ENCODE data around the gene BMP3.

BMP3 gene

DNA sequence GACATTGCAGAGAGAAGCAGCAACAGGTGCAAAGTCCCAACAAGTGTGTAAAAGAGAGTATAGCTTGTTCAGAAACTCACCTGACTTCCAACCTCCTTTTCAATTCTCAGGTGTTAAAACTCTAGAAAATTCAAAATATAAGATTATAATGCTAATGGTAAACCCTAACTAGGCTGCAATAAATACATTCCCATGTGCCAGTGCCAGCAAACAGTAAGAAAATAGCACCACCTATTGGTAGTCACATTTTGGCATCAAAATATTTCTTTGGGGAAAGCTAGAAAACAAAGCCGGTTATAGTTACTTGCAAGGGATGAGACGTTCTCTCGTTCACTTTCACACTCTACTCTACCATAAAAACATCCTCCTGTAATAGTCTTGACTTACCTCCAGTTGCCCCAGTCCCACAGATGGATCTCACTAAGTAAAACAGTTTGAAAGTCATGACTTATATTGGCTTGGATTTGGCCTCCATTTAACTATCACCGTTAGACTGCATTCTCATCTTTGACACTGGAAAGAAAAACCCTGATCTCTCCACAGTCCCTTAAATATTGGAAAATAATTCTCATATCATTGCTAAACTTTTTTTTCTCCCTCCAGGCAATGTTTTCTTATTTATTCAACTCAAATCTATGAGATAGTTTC is 9.6 kb downstream of the BMP3 start:
- no peak for DNase-seq (ENCODE audit: low read depth in 2 of 2)

DNA sequence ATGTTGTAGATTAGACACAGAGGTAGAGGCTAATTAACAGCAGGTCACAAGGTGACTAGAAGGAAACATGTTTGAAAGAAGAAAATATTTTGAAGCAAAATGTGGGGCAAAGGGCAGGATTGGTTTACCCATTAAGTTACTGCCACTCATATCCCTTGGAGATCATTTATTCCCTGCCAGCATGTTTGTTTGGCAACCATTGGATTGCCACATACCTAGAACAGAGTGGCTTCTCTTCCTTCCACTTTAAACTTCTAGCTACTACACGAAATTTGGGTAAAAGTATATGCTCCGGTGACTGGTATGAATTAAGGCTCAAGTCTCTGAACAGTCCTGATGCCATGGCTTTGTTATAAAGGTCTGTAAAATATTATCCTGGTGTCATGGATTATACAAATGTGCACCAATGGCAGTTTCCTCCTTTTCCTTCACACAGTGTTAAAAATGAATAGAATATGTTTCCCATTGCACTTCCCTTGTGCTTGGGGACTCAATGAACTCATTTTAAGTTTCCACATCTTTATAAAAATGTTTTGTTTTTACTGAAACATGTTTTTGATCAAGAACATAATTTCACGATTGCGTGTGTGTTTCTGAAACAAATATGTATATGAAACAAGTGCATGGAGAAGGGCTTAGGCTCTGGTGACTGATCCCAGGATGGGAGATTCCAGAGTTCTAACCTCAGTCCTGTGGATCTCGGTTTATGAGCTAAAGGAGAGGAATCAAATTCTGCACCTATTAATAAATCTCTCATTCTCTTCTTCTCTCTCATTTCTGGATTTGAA is 12.3 kb downstream of the BMP3 start:
- no peak for DNase-seq (ENCODE audit: low read depth in 2 of 2)

DNA sequence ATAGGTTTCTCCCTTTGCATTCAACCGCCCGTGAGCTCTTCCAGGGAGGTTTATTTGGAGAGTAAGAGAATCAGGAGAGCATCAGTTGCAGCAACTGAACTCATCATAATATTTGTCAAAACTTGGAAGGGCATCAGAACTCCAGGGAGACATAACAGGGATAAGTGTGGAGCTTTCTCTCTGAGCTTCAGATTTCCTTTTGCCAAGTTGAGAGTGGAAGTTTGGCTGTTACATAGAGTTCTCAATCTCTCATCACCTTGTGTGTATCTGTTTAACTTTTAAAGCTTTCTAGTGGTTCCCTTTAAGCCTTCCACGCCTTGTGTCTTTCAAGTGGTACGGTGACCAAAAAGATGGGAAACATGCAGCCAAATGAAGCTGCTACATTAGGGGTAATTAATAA is 18.8 kb downstream of the BMP3 start:
- DNase-seq (ENCODE audit: low read depth in 2 of 2) = no peak

DNA sequence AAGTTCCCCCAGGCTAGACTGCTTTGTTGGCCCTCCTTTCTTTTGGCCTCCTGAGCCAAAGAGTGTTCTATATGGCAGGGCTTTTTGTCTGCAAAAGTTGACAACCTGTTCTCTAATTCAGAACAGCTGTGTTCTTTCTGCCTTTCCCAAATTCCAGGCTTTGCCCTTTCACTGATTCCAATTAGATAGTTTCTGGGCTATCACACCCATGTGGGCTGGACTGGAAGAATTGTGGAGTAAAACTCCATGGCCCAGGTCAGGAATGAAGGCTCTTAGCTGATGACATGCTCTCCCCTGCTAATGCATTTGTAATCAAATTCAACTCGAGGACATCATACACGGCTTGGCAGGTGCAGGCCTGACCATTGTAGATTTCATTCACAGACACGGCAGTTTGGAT is 19.4 kb downstream of the BMP3 start:
- DNase-seq (ENCODE audit: low read depth in 2 of 2) = no peak

DNA sequence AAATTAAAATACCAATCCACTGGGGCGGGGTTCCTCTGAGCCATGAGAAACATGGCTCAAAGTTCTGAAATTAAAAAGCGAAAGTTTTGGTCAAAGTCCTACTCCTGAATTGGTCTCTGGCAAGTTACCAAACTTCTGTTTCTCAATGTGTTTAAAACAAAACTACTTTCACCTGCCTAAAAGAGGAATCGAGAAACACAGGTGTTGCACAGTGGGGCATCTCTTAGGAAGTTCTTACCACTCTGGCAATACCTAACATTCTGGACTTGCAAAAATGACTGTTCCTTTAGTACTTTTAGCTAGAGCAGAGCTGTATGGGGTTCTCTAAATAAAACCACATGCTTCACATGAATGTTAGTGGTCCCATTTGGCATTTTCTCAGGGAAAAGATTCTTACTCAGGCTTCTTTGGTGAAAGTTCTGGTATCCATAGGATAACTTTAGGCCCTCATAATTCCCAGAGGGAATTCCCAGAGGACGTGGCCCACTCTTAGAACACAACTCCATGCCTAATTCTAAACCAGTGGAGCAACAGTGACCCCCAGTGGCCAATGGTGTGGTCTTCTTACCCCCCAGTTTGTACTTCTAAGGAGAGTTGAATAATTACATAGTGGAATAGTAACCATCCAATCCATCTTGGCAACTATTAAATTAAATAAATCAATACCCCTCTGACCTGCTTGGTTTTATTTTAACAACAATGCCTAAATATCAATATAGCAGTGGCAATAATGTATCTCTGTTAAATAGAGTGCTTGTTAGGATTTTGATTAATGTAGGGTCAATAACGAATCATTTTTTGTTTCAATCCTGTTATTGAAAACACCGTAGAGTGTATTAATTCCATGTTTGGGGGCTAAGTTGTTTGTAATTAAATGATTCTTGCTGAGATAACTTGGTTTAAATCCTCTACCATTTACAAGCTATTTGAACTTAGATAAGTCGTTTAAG is 21.9 kb downstream of the BMP3 start:
- DNase-seq (ENCODE audit: low read depth in 2 of 2) = peak; percentile 16 to 23

DNA sequence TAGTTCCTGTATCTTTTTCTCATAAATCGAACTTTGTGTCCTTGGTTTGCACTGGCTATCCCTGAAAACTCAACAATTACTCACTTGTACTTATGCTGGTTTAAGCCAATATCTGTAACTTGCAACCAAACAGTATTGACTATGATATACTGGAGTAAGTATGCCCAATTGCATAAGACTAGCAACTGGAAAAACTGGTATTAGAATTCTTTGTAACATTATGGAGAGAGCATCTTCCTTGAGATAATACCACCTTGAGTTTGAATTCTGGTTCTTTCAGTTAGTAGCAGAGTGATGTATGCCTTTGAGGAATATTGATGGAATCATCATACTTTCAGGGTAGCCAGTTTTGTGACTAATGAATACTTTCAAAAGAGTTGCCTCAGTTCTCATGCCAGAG is 28.1 kb downstream of the BMP3 start:
- no peak for DNase-seq (ENCODE audit: low read depth in 2 of 2)

DNA sequence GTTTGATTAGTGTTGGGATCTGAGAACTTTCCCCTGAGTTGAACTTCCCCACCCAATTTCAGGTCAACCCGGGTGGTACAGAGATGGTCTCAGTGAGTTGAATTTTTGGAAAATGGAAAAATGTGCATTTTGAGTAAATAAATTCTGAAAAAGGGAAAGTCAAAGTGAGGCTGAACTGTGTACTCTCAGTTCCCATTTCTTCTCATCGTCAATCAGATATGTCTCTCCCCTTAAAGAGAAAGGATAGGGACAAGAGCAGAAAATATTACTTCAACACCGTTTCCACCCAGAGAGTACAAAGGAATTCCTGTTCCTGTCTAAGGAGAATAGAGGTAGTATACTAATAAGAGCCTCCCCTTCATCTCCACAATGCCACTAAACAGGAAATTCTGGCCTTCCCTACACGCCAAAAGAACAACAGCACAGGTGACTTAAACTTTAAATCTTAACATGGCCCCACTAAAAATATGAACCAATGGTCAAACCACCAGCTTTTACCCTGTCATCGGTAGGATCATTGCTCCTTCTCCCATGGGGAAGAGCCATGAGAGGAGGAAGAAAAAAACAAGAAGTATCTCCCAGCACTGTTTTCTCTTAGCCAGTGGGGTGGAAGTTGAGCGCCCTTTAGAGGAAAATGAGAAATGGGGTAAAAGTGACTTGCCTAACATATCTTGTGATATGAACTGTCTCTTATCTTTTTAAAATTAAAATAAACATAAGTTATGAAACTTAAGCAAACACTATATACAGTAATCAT is 30.3 kb downstream of the BMP3 start:
- no peak for DNase-seq (ENCODE audit: low read depth in 2 of 2)

DNA sequence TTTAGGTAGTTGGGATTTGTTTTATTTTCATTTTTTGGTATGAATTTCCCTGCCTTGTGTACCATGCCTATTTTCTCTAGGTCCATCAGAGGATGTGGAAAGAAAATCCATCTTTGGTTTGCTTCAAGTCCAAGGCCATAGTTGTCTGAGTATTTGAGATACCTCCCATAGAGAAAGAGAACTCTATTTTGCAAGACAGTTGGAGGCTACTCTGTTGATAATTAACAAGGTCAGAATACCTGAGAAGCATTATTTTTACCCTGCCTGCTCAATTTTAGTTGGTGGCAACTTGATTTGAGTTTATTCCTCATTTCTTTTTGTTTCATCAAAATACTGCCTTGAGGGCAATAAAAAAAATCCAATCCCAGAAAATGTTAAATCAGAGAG is 30.8 kb downstream of the BMP3 start:
- no peak for DNase-seq (ENCODE audit: low read depth in 2 of 2)

DNA sequence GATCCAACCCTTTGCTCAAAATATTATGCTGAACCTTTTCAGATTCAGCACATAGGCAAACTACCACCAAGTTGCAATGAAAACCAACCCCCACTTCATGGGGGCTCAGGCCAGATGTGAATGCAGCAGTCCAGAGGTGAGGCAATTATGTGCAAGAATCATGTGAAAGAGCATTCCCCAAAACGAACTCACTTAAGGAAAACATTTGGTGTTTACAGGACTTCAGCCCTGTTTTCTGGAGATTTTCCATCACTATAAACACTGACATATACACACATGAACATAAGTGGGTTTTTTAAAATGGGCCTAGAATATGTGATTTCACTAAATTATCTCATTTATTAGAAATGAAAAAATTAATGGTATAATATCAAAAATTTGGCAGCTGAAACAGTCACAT is 31.5 kb downstream of the BMP3 start:
- DNase-seq (ENCODE audit: low read depth in 2 of 2) = no peak

DNA sequence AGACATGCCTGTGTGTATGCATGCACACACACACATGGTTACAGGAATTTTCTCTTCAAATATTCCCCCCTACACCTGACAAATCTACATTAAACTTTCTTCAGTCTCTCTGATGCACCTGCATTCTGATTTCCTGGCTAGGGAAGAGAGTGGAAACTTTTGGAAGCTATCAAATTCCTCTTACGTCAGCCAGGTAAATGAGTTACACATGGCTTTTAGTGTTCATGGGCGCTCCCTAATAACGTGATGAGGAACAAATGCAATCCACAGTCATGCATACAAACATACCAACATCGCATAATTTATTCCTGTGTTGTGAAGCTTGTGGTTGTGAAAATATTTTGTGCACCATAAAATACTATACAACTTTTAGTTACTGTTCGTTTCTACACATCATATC is 34.9 kb downstream of the BMP3 start:
- no peak for DNase-seq (ENCODE audit: low read depth in 2 of 2)

DNA sequence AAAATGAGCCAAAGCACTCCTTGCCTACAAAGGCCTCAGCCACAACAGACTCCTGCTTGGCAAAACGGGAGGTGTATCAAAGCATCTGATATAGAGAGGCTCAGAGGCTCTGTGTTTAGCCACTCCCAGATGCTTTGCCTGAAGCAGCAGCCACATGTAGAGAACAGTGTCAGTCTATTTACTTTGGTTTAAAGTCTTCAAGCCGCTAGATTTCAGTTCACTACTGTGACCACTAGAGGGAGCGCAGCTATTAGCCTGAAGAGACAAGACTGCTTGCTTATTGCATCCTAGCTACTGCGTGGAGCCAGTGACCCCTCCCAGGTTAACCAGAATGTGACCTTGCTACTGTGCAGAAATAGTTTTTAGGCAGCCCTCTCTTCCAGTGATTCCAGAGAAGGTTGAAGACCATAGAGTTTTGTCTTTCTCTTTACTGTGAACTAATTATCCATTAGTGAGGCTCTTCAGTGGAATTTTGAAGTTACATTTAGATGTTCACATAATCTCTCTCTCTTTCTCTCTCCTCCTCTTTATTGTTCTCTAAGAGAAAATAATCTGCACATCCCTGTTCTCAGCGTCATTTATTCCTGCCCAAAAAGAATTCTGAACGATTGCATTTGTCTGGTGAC is 39.3 kb downstream of the BMP3 start:
- DNase-seq (ENCODE audit: low read depth in 2 of 2) = peak; percentile 21 to 36

DNA sequence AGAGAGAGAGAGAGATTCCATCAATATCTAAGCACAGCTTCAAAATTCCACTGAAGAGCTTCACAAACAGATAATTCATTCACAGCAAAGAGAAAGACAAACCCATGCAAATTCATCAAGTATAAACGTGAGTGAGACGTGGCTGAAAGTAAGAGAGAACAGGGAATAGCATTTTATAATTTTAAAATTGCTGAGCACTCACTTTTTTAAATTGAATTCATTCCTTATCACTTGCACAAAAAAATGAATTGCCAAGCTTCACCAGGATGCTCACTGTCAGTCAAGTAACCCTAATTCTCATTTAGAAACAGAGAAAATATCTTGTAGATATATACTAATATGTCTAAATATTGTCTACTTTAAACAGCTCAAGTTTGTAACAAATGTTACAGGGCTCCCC is 40.5 kb downstream of the BMP3 start:
- no peak for DNase-seq (ENCODE audit: low read depth in 2 of 2)

DNA sequence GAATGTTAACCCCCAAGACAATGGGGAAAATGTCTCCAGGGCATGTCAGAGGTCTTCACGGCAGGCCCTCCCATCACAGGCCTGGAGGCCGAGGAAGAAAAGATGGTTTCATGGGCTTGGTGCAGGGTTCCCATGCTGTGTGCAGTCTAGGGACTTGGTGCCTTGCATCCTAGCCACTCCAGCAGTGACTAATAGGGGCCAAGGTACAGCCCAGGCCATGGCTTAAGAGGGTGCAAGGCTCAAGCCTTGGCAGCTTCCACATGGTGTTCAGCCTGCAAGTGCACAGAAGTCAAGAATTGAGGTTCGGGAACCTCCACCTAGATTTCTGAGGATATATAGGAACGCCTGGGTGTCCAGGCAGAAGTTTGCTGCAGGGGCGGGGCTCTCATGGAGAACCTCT is 50.6 kb downstream of the BMP3 start:
- DNase-seq (ENCODE audit: low read depth in 2 of 2) = no peak

DNA sequence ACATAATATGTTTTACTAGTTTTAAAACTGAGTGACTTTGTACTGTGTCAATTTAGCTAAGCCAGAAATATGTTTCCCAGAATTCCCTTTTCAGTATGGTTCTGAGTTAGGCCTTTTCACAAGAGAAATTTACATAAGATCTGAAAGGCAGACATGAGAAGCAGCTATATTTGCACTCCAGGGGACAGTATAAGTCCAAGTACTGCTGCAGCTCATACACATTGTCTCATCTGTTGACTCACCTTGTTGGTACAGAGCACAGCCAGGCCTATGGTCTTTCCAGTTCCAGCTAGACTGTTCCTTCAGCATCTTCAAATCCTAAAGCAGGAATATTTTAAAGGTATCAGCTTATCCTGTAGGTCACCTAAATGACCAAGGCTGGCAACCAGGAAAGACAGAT is 53.5 kb downstream of the BMP3 start:
- no peak for DNase-seq (ENCODE audit: low read depth in 2 of 2)

DNA sequence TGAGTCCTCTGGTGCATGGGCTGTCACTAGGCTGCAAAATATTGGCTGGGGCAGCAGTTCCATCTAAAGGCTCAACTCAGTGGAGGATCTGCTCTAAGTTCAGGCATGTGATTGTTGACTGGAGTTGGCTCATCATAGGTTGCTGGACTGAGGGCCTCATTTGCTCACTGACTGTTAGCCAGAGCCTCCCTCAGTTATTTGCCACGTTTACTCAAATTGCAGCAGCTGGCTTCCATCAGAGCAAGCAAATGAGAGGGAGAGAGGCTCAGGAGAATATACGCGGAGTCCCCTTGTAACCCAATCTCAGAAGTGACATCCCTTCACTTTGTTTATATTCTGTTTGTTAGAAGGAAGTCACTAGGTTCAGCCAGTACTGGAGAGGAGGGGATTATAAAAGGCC is 54.1 kb downstream of the BMP3 start:
- no peak for DNase-seq (ENCODE audit: low read depth in 2 of 2)

DNA sequence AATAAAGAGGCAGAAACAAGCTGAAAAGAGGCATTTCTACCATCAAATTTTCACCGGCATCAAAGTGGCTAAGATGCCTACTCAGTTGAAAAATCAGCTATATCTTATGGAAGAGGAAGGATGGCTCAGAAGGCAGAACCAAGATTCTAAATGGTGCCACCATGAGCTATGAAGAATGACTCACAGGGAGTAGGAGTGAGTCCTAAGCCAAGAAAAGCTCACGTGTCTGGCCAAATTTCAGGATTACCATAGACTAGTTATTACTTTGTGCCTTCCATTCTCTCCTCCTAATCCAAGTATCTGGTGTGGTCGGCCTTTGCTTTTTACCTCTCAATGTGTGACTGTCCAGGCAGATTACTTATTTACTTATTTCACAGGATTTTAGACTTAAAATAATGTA is 54.8 kb downstream of the BMP3 start:
- no peak for DNase-seq (ENCODE audit: low read depth in 2 of 2)

DNA sequence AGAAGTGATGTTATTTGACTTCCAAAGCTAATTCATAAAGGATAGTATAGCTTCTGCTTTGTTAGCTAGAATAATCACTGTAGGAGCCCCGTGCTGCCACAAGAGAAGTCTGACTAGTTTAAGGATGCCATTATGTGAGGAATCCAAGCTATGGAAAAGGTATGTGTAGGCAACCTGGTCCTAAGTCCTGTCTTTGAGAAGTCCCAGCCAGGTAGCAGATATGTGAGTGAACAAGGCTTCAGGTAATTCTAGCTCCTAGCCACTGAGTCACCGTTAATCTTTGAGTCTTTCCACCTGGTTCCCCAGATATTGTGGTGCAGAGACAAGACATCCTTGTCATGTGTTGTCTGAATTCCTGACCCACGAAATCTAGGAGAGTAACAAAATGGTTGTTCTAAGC is 55.5 kb downstream of the BMP3 start:
- no peak for DNase-seq (ENCODE audit: low read depth in 2 of 2)

DNA sequence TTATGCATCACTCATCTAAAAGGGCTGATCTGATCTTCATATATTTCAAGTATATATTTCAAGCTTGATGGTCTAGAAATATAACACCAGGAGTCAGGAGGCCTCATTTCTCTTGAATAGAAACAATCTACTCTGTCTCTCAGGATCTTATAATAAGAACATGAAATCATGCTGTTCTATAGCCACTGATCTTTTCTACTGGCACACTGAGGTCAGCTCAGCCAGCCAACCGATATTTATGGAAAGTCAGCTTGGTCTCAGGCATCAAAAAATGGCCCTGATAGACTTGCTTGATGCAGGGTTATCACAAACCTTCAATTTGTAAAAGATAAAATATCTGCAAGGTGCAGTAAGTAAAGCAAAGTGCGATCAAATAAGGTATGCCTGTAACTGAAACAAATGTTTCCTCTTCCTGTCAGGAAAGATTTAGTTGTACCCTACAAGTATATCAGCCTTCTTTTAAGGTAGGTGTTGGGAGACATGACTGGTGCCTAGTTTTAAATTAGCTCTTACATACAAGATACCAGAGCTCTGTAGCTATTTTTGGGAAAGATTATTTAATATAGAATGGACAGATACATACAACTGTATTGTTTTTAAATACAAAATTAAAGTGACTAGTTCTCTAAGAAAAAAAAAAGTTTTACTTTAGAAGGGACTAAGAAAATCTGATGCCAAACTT is 63.4 kb downstream of the BMP3 start:
- no peak for DNase-seq (ENCODE audit: low read depth in 2 of 2)

DNA sequence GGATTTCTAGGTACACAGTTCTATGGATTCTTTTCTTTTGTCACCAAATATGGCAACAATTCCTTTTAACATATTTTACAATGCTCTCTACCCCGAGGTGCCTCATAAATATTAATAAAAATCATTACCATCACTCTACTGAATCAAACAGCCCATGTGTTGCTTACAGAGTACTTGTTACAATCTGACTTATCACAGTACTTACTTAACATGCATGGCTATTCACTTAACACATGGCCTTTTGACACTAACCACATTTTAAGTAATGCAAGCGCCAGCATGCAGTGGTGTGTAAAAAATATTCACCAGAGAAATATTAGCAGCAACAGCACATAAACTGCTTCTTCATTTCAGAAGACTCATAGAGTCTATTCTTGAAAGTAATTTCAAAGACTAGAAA is 64.9 kb downstream of the BMP3 start:
- DNase-seq (ENCODE audit: low read depth in 2 of 2) = no peak

DNA sequence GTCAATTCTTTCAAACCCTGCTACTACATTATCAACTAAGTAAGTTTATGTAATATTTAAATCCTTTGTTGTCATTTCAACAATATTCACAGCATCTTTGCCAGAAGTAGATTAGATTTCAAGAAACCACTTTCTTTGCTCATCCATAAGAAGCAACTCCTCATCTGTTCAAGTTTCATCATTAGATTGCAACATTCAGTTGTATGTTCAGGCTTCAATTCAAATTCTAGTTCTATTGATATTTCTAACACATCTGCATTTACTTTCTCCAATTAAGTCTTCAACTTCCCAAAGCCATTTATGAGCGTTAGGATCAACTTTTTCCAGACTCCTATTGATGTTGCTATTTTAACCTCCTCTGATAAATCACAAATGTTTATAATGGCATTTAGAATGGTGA is 66.1 kb downstream of the BMP3 start:
- no peak for DNase-seq (ENCODE audit: low read depth in 2 of 2)

DNA sequence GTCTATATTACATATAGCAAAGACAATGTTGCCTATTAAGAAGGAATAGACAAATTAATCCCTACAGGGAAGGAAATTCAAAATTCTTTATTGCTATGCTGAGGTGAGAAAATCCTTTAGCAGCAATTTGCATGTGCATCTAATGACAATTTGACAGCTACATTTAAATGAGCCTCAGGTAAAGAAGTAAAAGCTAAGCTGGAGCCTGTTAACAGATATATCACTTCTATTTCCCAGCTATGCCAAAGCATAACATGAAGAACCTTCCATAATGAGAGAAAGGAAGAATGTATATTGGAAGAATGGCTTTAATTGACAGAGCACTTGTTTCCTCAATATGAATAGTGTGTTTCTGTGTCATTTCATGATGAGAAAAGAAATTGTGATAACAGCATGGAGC is 71.6 kb downstream of the BMP3 start:
- no peak for DNase-seq (ENCODE audit: low read depth in 2 of 2)
